H9 (cell line): ENCODE measurements around the gene HS3ST1. TPM values are rescaled to one million over a fixed set of nuclear protein-coding genes. Genes with fewer than 3 reads are reported as not detected.

ENCODE experiments used
- DNase-seq: peaks from one replicate; pipeline ENCODE4 v3.0.0-alpha.2; 2017
- H2AFZ ChIP-seq: one replicate; pipeline ENCODE4 v1.6.1; 2013; ENCODE audit warnings: mild to moderate bottlenecking, low read length, control low read depth, moderate library complexity
- H2AK5ac ChIP-seq: 2 replicates; pipeline ENCODE4 v1.6.1; 2013; ENCODE audit warnings: low read length, control low read depth, mixed read lengths; ENCODE audit not compliant: insufficient read length
- H2BK120ac ChIP-seq: one replicate; pipeline ENCODE4 v1.6.1; 2013; ENCODE audit warnings: low read depth, mild to moderate bottlenecking, low read length, control low read depth, inconsistent platforms; ENCODE audit not compliant: poor library complexity, severe bottlenecking
- H2BK12ac ChIP-seq: 2 replicates; pipeline ENCODE4 v1.6.1; 2013; ENCODE audit warnings: low read length, control low read depth, mixed read lengths, low read depth; ENCODE audit not compliant: insufficient read length
- H2BK15ac ChIP-seq: 2 replicates; pipeline ENCODE4 v1.6.1; 2013; ENCODE audit warnings: low read depth, low read length, control low read depth
- H2BK20ac ChIP-seq: one replicate; pipeline ENCODE4 v1.6.1; 2013; ENCODE audit warnings: low read depth, mild to moderate bottlenecking, low read length, control low read depth, inconsistent platforms; ENCODE audit not compliant: poor library complexity, severe bottlenecking
- H2BK5ac ChIP-seq: 2 replicates; pipeline ENCODE4 v1.6.1; 2013; ENCODE audit warnings: low read length, control low read depth, mixed read lengths; ENCODE audit not compliant: insufficient read length
- H3K14ac ChIP-seq: 2 replicates; pipeline ENCODE4 v1.6.1; 2013; ENCODE audit warnings: low read length, control low read depth; ENCODE audit not compliant: insufficient read depth
- H3K18ac ChIP-seq: 2 replicates; pipeline ENCODE4 v1.6.1; 2013; ENCODE audit warnings: low read depth, mild to moderate bottlenecking, mixed read lengths, low read length, control low read depth; ENCODE audit not compliant: insufficient read length
- H3K23ac ChIP-seq: 2 replicates; pipeline ENCODE4 v1.6.1; 2013; ENCODE audit warnings: low read length, control low read depth, mixed read lengths, low read depth; ENCODE audit not compliant: insufficient read length
- H3K23me2 ChIP-seq: 2 replicates; pipeline ENCODE4 v1.6.1; 2013; ENCODE audit warnings: low read depth, mild to moderate bottlenecking, mixed read lengths, low read length, control low read depth; ENCODE audit not compliant: insufficient read length, poor library complexity, severe bottlenecking
- H3K27ac ChIP-seq: 2 replicates; pipeline ENCODE4 v1.5.1; 2013; ENCODE audit warnings: low read length, control low read depth, mixed read lengths, low read depth; ENCODE audit not compliant: insufficient read length
- H3K27me3 ChIP-seq: 2 replicates; pipeline ENCODE4 v1.6.1; 2013; ENCODE audit warnings: low read length, control low read depth, inconsistent platforms; ENCODE audit not compliant: insufficient read depth
- H3K4ac ChIP-seq: 2 replicates; pipeline ENCODE4 v1.6.1; 2013; ENCODE audit warnings: low read depth, mild to moderate bottlenecking, control low read depth, inconsistent platforms, low read length, moderate library complexity
- H3K4me1 ChIP-seq: 2 replicates; pipeline ENCODE4 v1.6.1; 2013; ENCODE audit warnings: low read length, control low read depth, inconsistent platforms; ENCODE audit not compliant: insufficient read depth
- H3K4me2 ChIP-seq: 2 replicates; pipeline ENCODE4 v1.6.1; 2013; ENCODE audit warnings: low read length, control low read depth, mixed read lengths; ENCODE audit not compliant: insufficient read length, insufficient read depth
- H3K56ac ChIP-seq: 2 replicates; pipeline ENCODE4 v1.6.1; 2013; ENCODE audit warnings: low read depth, mild to moderate bottlenecking, mixed read lengths, low read length, control low read depth; ENCODE audit not compliant: insufficient read length
- H3K79me1 ChIP-seq: 2 replicates; pipeline ENCODE4 v1.6.1; 2013; ENCODE audit warnings: low read depth, mild to moderate bottlenecking, moderate library complexity, low read length, control low read depth, inconsistent platforms; ENCODE audit not compliant: insufficient read depth, poor library complexity, severe bottlenecking
- H3K79me2 ChIP-seq: 2 replicates; pipeline ENCODE4 v1.6.1; 2013; ENCODE audit warnings: low read length, control low read depth, inconsistent platforms; ENCODE audit not compliant: insufficient read depth
- H3K9ac ChIP-seq: 2 replicates; pipeline ENCODE4 v1.6.1; 2013; ENCODE audit warnings: low read length, control low read depth, mixed read lengths; ENCODE audit not compliant: insufficient read length; ENCODE audit errors: extremely low read depth
- H3K9me3 ChIP-seq: one replicate; pipeline ENCODE4 v1.6.1; 2013; ENCODE audit warnings: low read depth, low read length, inconsistent platforms; ENCODE audit not compliant: control insufficient read depth
- H3T11ph ChIP-seq: one replicate; pipeline ENCODE4 v1.6.1; 2013; ENCODE audit warnings: mild to moderate bottlenecking, low read length, control low read depth, inconsistent platforms
- H4K20me1 ChIP-seq: one replicate; pipeline ENCODE4 v1.6.1; 2013; ENCODE audit not compliant: control insufficient read depth, insufficient read length, insufficient read depth
- H4K5ac ChIP-seq: 2 replicates; pipeline ENCODE4 v1.6.1; 2013; ENCODE audit warnings: low read depth, mild to moderate bottlenecking, mixed read lengths, low read length, control low read depth; ENCODE audit not compliant: insufficient read length
- H4K8ac ChIP-seq: replicated peaks from 2 replicates; pipeline ENCODE4 v1.6.1; 2013; ENCODE audit warnings: low read length, control low read depth, mixed read lengths, low read depth; ENCODE audit not compliant: insufficient read length
- H4K91ac ChIP-seq: 2 replicates; pipeline ENCODE4 v1.6.1; 2013; ENCODE audit warnings: low read depth, mild to moderate bottlenecking, moderate library complexity, mixed read lengths, low read length, control low read depth; ENCODE audit not compliant: insufficient read length
- H3K27ac Mint-ChIP-seq, 3 experiments: 2 replicates in 2 of 3; 3 replicates in 1 of 3; pipeline ENCODE4 v1.8.0; 2020 to 2021; ENCODE audit warnings: mixed read lengths in 3 of 3, mild to moderate bottlenecking in 1 of 3, moderate library complexity in 1 of 3
- H3K27me3 Mint-ChIP-seq: 2 replicates; pipeline ENCODE4 v1.8.0; 2021; ENCODE audit warnings: low read depth, mild to moderate bottlenecking, moderate library complexity, mixed read lengths
- H3K36me3 Mint-ChIP-seq, 3 experiments: 2 replicates in 2 of 3; 3 replicates in 1 of 3; pipeline ENCODE4 v1.8.0; 2020 to 2021; ENCODE audit warnings: low read depth in 3 of 3, mixed read lengths in 3 of 3; ENCODE audit not compliant: insufficient read depth in 1 of 3
- H3K4me1 Mint-ChIP-seq, 2 experiments: 2 replicates each; pipeline ENCODE4 v1.8.0; 2020; ENCODE audit warnings: mixed read lengths in 2 of 2
- H3K4me3 Mint-ChIP-seq, 2 experiments: 2 replicates in 1 of 2; 3 replicates in 1 of 2; pipeline ENCODE4 v1.8.0; 2020 to 2021; ENCODE audit warnings: mild to moderate bottlenecking in 2 of 2, mixed read lengths in 2 of 2, moderate library complexity in 1 of 2
- H3K9me3 Mint-ChIP-seq, 2 experiments: 2 replicates in 1 of 2; 3 replicates in 1 of 2; pipeline ENCODE4 v1.8.0; 2020; ENCODE audit warnings: mild to moderate bottlenecking in 2 of 2, mixed read lengths in 2 of 2, moderate library complexity in 1 of 2
- total RNA-seq: library from RNA; stranded (reverse); gene quantifications from 2 replicates; pipeline ENCODE4 v1.2.1, GENCODE V29; 2021
- TF ChIP-seq, protein P1 (sequence below): fragments of 200-600 bp; sonication (generic); conservative IDR thresholded peaks from 3 replicates; pipeline ENCODE4 v1.8.0; 2021; ENCODE audit warnings: antibody characterized with exemption, mild to moderate bottlenecking

The HS3ST1 gene
- total RNA-seq, 1 experiment from 2014 or later = 0.04 TPM

GRCh38 chr4:11446155-11446811, 17.6 kb upstream of the HS3ST1 start:
- no peak for DNase-seq
- TF ChIP-seq, protein P1, sequence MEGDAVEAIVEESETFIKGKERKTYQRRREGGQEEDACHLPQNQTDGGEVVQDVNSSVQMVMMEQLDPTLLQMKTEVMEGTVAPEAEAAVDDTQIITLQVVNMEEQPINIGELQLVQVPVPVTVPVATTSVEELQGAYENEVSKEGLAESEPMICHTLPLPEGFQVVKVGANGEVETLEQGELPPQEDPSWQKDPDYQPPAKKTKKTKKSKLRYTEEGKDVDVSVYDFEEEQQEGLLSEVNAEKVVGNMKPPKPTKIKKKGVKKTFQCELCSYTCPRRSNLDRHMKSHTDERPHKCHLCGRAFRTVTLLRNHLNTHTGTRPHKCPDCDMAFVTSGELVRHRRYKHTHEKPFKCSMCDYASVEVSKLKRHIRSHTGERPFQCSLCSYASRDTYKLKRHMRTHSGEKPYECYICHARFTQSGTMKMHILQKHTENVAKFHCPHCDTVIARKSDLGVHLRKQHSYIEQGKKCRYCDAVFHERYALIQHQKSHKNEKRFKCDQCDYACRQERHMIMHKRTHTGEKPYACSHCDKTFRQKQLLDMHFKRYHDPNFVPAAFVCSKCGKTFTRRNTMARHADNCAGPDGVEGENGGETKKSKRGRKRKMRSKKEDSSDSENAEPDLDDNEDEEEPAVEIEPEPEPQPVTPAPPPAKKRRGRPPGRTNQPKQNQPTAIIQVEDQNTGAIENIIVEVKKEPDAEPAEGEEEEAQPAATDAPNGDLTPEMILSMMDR = no peak

More at GRCh38 chr4:11446155-11446811, 17.6 kb upstream of the HS3ST1 start:
- H3K9me3 Mint-ChIP-seq = no peaks in the 10 kb centered on the region
- Histone ChIP-seq H2AFZ (no peak overlapping the region), H3K4me2 (no peak overlapping the region), H3K4ac (no peak overlapping the region), H3K23ac (no peak overlapping the region), H2BK20ac (no peak overlapping the region), H3K56ac (no peak overlapping the region), H3K9ac (no peak overlapping the region), H2BK12ac (no peak overlapping the region), H2AK5ac (no peak overlapping the region), H4K8ac (no peak overlapping the region), H3K18ac (no peak overlapping the region), H4K91ac (no peak overlapping the region), H3K79me2 (no peaks in the 10 kb centered on the region), H3K14ac (no peak overlapping the region), H3K79me1 (no peaks in the 10 kb centered on the region), H3T11ph (no peak overlapping the region), H4K5ac (no peak overlapping the region), H3K9me3 (no peaks in the 10 kb centered on the region), H2BK120ac (no peak overlapping the region), H3K27ac (no peak overlapping the region), H3K4me1 (no peaks in the 10 kb centered on the region), H2BK5ac (no peak overlapping the region), H2BK15ac (no peak overlapping the region), H3K23me2 (no peaks in the 10 kb centered on the region), H4K20me1 (no peaks in the 10 kb centered on the region), H3K27me3 (no peaks in the 10 kb centered on the region)
- no peak overlapping the region for H3K4me3 Mint-ChIP-seq
- H3K27me3 Mint-ChIP-seq = no peaks in the 10 kb centered on the region
- no peaks in the 10 kb centered on the region for H3K4me1 Mint-ChIP-seq
- H3K36me3 Mint-ChIP-seq = no peaks in the 10 kb centered on the region
- H3K27ac Mint-ChIP-seq = no peak overlapping the region
